AG09319 (cell line): ENCODE measurements around the gene C2CD4A.
"Not testable (repeated sequence)": the region's sequence is repeated elsewhere in the genome, so short reads cannot be mapped to it uniquely, and the experiment has no call there.

ENCODE experiments used
- DNase-seq: peaks from one replicate; pipeline ENCODE4 v3.0.0-alpha.2; 2010; ENCODE audit warnings: low read depth; ENCODE audit errors: extremely low read depth
- TF ChIP-seq, protein P1 (sequence below): IDR thresholded peaks from 2 replicates; pipeline ENCODE4 v1.5.1; 2011; ENCODE audit warnings: low read depth, mild to moderate bottlenecking, inconsistent platforms, low read length, moderate library complexity

The C2CD4A gene

DNA sequence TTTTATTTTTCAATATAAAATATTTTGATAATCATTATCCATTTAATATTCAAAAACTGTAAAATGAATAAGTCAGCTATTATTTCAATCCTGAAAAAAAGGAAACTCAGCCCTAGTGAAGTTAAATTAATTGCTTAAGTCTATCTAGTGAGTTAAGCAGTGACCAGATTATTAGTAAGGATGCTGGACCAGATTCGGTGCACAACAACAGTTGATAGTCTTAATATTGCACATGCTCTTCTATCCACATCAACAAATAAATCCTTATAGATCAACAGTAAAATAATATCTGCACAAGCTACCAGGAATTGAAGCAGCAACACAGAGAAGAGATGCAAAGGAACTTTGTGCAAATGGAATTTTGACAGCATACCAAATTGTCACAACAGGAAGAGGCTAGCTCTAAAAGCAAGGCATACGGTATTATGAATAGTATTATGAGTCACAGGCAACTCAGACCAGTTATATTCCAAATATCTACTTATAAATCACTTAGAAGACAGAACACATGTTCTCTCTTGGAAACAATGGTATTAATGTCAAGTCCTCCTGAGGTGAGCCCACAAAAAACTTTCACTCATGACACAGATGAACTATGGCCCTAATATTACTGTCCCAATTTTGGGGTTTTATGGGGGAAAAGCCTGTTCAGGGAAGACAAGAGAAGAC is 31.4 kb upstream of the C2CD4A start:
- DNase-seq = no peak
- TF ChIP-seq, protein P1, sequence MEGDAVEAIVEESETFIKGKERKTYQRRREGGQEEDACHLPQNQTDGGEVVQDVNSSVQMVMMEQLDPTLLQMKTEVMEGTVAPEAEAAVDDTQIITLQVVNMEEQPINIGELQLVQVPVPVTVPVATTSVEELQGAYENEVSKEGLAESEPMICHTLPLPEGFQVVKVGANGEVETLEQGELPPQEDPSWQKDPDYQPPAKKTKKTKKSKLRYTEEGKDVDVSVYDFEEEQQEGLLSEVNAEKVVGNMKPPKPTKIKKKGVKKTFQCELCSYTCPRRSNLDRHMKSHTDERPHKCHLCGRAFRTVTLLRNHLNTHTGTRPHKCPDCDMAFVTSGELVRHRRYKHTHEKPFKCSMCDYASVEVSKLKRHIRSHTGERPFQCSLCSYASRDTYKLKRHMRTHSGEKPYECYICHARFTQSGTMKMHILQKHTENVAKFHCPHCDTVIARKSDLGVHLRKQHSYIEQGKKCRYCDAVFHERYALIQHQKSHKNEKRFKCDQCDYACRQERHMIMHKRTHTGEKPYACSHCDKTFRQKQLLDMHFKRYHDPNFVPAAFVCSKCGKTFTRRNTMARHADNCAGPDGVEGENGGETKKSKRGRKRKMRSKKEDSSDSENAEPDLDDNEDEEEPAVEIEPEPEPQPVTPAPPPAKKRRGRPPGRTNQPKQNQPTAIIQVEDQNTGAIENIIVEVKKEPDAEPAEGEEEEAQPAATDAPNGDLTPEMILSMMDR = no peak

DNA sequence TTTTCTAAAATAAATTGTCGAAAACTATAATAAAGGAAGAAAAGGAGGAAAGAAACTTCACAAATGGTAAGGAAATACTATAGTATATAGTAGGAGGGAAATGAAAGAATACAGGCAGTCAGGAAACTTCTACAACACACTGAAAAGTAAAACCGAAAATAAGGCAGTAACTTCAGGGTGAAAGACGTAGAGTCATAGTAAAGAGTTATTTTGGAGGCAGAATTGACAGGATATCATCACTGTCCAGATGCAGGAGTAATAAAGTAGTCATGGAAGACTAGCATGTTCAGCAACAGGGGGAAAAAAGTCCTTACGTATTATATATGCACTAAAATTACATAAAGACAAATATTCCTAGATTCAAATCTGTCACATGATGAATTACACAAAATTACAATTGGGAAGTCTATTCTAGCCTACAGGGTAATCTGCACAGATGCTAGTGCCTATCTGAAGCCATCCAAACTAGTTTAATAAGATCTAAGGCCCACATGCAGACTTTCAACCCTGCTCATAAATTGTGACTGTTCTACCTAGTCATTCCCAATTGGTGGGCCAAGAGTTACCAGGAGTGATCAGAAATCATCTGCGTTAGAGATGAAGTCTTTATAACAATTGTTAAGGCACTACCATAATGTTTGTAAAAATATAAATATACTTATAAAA is 20.6 kb upstream of the C2CD4A start:
- DNase-seq = no peak
- TF ChIP-seq, protein P1 = no peak

DNA sequence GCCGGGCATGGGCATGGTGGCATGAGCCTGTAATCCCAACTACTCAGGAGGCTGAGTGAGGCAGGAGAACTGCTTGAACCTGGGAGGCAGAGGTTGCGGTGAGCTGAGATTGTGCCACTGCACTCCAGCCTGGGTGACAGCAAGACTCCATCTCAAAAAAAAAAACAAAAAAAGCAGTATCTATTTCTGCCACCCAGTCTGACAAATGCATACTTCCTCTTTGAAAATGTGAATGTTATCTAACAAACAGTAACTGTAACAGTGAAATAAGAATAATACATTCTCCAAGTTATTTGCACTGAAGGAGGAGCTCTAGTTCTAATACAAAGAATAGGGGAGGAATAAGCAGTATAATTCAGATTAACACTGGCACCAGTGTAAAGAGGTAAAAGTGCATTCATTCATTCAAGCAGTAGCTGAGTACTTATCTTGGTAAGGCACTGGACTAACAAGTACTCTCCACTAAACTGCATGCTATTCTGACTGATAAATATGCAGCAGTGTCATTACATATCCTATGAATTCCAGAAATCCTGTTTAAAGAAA is 19.4 kb upstream of the C2CD4A start:
- TF ChIP-seq, protein P1 = no peak

DNA sequence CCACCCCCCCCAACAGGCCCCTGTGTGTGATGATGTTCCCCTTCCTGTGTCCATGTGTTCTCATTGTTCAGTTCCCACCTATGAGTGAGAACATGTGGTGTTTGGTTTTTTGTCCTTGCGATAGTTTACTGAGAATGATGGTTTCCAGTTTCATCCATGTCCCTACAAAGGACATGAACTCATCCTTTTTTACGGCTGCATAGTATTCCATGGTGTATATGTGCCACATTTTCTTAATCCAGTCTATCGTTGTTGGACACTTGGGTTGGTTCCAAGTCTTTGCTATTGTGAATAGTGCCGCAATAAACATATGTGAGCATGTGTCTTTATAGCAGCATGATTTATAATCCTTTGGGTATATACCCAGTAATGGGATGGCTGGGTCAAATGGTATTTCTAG is 18.5 kb upstream of the C2CD4A start:
- not testable (repeated sequence) for DNase-seq

More for the DNA sequence above, 19.4 kb upstream of the C2CD4A start:
- DNase-seq = no peak

DNA sequence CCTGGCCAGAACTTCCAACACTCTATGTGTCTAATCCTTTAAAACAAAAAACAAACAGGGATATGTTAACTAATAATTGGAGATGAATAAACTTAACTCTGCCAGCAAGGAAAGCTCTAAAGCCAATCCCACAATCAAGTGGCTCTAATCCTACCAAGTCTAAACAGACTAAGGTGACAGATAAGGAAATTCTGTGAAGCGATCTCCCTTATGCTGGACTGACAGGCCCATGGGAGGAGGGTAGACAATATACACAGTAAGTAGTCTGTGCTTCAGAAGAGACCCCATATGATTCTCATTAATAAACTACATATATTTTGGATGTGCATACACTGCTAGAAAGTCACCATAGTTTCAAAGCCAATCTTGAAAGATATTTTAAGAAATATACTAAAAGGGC is 16.7 kb upstream of the C2CD4A start:
- DNase-seq = no peak
- TF ChIP-seq, protein P1 = no peak

DNA sequence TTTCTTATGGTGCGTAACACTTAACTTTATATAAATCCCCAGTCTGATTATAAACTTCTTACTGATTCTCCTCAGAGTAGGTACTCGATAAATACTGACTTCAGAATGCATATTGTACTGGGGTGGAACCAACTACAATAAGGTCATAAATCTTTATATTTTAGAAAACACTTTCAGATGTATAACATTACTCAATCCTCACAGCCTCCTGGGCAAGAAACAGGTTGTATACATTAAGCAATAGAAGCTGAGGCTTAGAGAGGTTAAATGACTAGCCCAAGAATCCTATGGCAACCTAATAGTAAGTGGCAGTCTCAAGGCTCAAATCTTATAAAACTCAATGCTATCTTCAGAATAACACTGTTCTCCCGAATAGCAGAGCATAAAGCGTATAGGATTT is 15.6 kb upstream of the C2CD4A start:
- TF ChIP-seq, protein P1 = no peak

DNA sequence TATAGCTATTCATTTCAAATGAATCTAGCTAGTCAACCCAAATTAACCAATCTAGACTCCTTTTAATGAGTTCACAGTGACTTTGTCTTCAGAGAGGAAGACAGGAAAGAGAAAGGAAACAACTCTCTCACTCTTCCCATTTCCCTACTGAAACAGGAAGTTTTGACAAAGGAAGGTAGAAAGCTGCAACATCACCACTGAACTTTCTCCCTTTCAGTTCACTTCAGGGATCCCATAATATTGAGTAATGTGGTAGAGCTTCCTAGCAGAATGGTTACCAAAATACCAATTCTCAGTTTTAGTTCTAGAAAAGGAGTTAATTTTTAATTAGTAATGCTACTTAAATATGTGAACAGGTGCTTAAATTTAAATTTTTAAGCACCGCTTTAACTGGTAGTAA is 14.1 kb upstream of the C2CD4A start:
- TF ChIP-seq, protein P1 = no peak
- DNase-seq = no peak

More for the DNA sequence above, 15.6 kb upstream of the C2CD4A start:
- DNase-seq = no peak
